ENCODE data around the gene THSD4.

DNA sequence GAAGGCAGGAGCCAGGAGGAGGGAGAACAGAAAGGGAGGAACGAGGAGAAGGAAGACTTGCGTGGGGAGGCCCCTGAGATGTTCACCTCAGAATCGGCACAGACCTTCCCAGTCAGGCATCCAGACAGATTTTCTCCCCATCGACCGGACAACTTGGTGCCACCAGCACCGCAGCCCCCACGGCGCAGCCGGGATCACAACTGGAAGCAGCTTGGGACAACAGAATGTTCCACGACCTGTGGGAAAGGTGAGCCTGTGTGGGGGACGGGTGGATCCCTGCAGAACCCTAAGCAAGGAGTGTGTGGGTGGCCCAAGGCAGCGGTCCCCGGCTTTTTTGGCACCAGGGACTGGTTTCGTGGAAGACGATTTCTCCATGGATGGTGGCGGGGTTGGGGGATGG lies 622.5 kb downstream of the THSD4 start:
- TF ChIP-seq CTCF (IDR thresholded peaks at IDR 0.05; ENCODE audit: insufficient read depth, low read depth, low read length) (no peak), EZH2 (IDR thresholded peaks at IDR 0.05; ENCODE audit: insufficient read depth, low read length) (no peak)
